ENCODE results near the gene SRRM3. TPM values are rescaled to one million over a fixed set of nuclear protein-coding genes. Genes with fewer than 3 reads are reported as not detected.

The SRRM3 gene
- total RNA-seq, 1 donor from 2014 or later: 0.46 TPM

- Mint-ChIP-seq H3K4me1 (ENCODE audit: unreplicated experiment) (peaks cover 20% of the 10 kb centered on the region), H3K4me3 (ENCODE audit: unreplicated experiment) (no peak overlapping the region), H3K27me3 (ENCODE audit: unreplicated experiment) (no peaks in the 10 kb centered on the region), H3K36me3 (ENCODE audit: unreplicated experiment) (peaks cover 37% of the 10 kb centered on the region), H3K27ac (ENCODE audit: unreplicated experiment) (no peak overlapping the region), H3K9me3 (ENCODE audit: unreplicated experiment) (no peaks in the 10 kb centered on the region)
- TF ChIP-seq CTCF (IDR thresholded peaks at IDR 0.05): no peak
- DNase-seq (ENCODE audit: extremely low spot score, unreplicated experiment): no peak
Measured at GRCh38 chr7:76328389-76328788, 126.7 kb downstream of the SRRM3 start.

DNA sequence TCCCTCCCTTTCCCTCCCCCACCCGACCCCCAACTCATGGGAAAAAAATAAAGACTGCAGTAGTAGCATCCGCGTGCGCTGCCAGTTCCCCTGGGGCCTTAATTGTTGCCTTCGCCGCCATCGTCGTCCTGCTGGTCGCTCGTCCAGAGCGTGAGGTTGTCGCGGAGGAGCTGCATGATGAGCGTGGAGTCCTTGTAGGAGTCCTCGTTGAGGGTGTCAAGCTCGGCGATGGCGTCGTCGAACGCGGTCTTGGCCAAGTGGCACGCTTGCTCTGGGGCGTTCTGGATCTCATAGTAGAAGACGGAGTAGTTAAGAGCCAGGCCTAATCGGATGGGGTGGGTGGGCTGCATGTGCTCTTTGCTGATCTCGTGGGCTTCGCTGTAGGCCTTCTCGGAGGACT, 127.8 kb downstream of the SRRM3 start:
- H3K4me1 Mint-ChIP-seq (ENCODE audit: unreplicated experiment): peaks cover 29% of the 10 kb centered on the region
- no peaks in the 10 kb centered on the region for H3K27me3 Mint-ChIP-seq (ENCODE audit: unreplicated experiment)
- no peak for TF ChIP-seq CTCF (IDR thresholded peaks at IDR 0.05)
- no peak overlapping the region for H3K4me3 Mint-ChIP-seq (ENCODE audit: unreplicated experiment)
- H3K36me3 Mint-ChIP-seq (ENCODE audit: unreplicated experiment): peaks cover 40% of the 10 kb centered on the region
- no peaks in the 10 kb centered on the region for H3K9me3 Mint-ChIP-seq (ENCODE audit: unreplicated experiment)
- no peak for DNase-seq (ENCODE audit: extremely low spot score, unreplicated experiment)
- peak overlapping the region; percentile 2 for H3K27ac Mint-ChIP-seq (ENCODE audit: unreplicated experiment)

- Mint-ChIP-seq H3K9me3 (ENCODE audit: unreplicated experiment) (no peaks in the 10 kb centered on the region), H3K27me3 (ENCODE audit: unreplicated experiment) (no peaks in the 10 kb centered on the region), H3K27ac (ENCODE audit: unreplicated experiment) (peak overlapping the region; percentile 2), H3K4me3 (ENCODE audit: unreplicated experiment) (no peak overlapping the region), H3K4me1 (ENCODE audit: unreplicated experiment) (peaks cover 29% of the 10 kb centered on the region), H3K36me3 (ENCODE audit: unreplicated experiment) (peaks cover 38% of the 10 kb centered on the region)
- no peak for DNase-seq (ENCODE audit: extremely low spot score, unreplicated experiment)
- no peak for TF ChIP-seq CTCF (IDR thresholded peaks at IDR 0.05)
Measured at GRCh38 chr7:76330261-76330660, 128.6 kb downstream of the SRRM3 start.

GRCh38 chr7:76330673-76331072, 129.0 kb downstream of the SRRM3 start:
- Mint-ChIP-seq H3K36me3 (ENCODE audit: unreplicated experiment) (peaks cover 38% of the 10 kb centered on the region), H3K9me3 (ENCODE audit: unreplicated experiment) (no peaks in the 10 kb centered on the region), H3K27ac (ENCODE audit: unreplicated experiment) (no peak overlapping the region), H3K27me3 (ENCODE audit: unreplicated experiment) (no peaks in the 10 kb centered on the region), H3K4me1 (ENCODE audit: unreplicated experiment) (peaks cover 29% of the 10 kb centered on the region), H3K4me3 (ENCODE audit: unreplicated experiment) (no peak overlapping the region)
- no peak for TF ChIP-seq CTCF (IDR thresholded peaks at IDR 0.05)
- no peak for DNase-seq (ENCODE audit: extremely low spot score, unreplicated experiment)

- TF ChIP-seq CTCF (IDR thresholded peaks at IDR 0.05): no peak
- Mint-ChIP-seq H3K36me3 (ENCODE audit: unreplicated experiment) (peaks cover 34% of the 10 kb centered on the region), H3K27ac (ENCODE audit: unreplicated experiment) (peak overlapping the region; percentile 5), H3K27me3 (ENCODE audit: unreplicated experiment) (no peaks in the 10 kb centered on the region), H3K4me3 (ENCODE audit: unreplicated experiment) (no peak overlapping the region), H3K9me3 (ENCODE audit: unreplicated experiment) (no peaks in the 10 kb centered on the region), H3K4me1 (ENCODE audit: unreplicated experiment) (peaks cover 30% of the 10 kb centered on the region)
- no peak for DNase-seq (ENCODE audit: extremely low spot score, unreplicated experiment)
Measured at GRCh38 chr7:76332078-76332477, 130.4 kb downstream of the SRRM3 start.

All from osteocyte (in vitro differentiated cells).